Hematopoietic multipotent progenitor cell treated with erythropoietin and hydrocortisone succinate and interleukin-3 and kit ligand, for 4 days (in vitro differentiated cells): Measurements from ENCODE around the gene GRIFIN.

Experiments used
- DNase-seq: peaks from one replicate; pipeline ENCODE4 v3.0.0-alpha.2; 2015

GRIFIN gene, protein sequence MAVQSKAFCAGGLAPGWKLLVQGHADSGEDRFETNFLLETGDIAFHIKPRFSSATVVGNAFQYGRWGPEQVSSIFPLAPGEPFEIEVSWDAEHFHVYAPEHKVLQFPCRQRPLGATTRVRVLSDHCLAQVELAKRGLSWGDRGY

DNA sequence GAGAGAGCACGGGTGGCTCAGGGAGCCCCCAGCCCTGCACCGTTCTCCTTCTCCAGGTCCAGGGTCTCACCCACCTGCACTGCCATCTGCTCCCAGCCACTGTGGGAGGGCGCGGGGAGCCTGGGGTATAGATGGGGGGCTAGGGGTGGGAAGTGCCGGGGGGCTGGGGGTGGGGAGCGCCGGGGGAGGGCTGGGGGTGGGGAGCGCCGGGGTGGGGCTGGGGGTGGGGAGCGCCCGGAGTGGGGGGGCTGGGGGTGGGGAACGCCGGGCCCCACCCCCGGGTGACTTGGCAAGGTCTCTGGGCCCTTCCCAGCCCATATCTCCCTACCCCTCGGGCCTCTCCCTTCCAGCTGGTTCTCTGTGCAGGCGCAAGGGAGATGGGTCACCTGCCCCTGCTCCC is at the start of gene GRIFIN:
Gene GRIFIN, minus strand, starts transcription at position 101 of the 400 bp plus-strand sequence. Its CDS starts 15 bp downstream, at position 86.
- DNase-seq: no peak

DNA sequence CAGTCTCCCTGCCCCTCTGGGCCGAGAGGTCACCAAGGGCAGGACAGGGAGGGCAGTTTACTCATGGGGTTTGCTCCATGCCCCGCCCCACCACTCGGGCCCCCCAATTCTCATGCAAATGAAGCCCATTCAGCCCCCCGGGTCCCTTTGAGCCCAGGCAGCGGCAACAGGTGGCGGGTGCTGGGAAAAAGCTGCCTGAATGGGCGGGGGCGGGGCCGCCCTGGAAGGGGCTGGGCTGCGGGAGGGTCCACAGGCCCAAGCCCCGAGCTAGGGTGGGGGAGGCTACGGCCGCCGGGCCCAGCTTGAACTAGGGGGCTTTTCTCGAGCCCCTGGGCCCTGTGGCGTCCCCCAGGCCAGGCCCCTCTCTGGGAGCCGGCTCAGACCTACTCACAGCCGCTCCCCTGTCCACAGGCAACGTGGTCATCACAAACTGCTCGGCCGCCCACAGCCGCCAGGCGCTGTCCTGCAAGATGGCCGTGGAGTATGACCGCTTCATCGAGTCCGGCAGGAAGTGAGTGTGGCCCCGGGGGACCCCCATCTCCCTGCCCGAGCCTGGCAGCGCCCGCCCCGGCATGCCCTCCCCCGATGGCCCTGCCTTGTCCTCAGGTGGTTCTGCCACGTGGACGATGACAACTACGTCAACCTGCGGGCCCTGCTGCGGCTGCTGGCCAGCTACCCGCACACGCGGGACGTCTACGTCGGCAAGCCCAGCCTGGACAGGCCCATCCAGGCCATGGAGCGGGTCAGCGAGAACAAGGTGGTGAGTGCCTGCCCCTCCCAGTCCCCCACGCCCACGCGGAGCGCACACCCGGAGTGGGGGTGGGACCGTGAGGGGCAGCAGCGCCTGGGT is 48.8 kb upstream of the GRIFIN start:
- DNase-seq: no peak

DNA sequence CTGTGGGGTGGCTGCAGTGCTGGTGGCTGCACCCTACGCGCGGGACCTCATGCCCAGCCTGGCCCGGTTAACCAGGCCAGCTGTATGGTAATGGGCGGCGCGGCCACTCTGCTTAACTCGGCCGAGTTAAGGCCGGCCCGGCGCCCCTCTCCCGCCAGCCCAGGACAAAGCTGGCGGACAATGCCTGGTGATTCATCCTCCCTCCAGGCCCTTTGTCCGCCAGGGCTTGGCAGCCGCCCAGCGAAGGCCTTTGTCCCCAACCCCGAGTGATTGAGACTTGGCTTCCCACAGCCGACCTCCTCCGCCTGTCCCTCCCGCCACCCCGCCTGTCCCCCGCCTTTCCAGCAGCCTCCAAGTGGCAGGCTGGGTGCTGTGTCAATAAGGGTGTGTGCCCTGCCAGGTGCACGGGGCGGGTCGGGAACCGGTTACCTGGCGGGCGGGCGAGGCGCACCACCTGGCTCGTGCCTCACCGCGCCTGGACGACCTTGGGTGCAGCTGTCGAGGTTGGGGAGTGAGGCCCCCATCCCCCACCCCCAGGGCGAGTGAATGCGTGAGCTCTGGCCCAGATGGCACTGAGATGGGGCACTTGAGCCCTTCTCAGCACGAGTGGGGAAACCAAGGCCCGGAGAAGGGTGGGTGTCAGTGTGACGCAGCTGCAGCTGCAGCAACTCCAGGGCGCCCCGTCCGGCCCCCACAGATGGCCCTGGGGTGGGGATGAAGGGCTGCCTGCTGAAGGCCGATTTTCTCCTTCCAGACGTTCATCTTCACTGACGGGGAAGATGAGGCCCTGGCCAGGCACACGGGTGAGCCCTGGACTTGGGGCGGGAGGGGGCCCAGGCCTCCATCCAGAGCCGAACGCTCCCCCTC is 48.0 kb upstream of the GRIFIN start:
- peak; percentile 71 for DNase-seq

DNA sequence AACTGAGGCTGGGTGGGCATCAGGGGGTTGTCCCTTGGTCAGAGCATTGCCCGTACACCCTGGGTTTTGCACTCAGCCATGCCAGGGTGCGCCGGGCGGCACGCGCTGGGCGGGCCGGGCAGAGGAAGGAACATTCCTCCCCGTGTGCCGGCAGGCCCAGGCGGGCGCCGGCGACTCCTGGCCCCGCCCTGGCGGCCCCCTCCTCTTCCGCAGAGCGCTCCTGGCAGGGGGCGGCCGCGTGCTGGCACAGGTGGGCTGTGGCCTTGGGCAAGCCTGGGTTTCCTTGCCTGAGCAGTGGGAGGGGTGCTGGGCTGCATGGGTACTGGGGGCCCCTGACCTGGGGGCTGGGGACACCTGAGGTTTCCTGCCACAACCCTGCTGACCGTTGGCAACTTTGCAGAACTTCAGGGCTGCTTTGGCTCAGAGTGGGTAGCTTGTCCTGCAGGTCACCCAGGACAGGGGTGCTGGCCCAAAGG is 47.3 kb upstream of the GRIFIN start:
- peak; percentile 38 for DNase-seq

DNA sequence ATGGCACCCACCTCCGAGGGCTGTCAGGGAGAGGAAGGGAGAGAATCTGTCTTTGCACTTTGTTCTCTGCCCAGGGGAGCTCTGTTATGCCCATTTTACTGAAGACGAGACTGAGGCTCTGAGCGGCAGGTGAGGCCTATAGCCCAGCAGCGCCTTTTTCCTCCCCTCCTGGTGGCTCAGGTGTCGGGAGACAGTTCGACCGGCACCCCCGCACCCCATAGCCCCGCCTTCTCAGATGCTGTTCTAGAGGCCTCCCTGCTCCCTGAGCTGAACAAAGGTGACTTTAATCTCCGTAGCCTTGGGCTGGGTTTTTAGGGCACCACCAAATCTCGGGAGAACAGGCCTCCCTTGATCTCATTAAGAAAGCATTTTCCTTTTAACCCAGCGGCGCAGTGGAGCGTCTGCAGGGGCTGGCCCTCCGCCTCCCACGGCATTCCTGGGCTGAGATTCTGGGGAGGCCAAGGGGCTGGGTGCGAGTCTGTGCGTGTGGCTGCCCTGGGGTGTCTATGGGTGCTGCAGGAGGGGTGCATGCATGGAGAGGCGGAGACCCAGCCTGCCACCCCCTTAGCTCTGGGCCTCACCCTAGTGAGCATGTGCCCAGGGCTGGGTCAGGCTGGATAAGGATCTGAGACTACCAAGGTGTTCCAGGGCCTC is 46.7 kb upstream of the GRIFIN start:
- DNase-seq: no peak

DNA sequence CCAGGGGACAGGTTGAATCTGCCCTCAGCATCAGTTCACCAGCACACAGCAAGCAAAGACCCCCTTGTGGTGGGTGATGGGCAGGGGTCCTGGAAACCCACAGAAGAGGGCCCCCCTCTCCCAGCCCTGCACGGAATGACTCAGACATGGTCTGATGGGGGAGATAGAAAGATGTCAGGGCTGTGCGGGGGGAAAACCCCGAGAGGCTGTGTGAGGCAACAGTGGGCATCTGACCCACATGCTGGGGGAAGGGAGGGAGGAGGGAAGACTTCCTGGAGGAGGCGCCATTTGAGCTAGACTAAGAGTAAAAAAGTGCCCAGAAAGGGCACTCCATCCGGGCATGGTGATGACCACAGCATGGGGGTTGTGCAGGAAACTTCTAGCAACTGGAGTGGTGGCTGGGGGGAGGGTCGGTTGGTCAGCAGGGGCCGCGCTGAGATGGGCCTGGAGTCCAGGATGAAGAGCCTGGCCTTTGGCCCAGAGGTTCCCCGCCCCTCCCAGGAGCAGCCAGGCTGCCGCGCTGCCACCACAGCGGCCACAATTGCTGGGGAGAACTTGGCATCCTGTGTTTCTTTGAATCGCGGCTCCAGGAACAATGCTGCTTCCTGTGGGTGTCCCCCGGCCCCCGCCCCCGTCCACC is 45.9 kb upstream of the GRIFIN start:
- peak; percentile 86 for DNase-seq

DNA sequence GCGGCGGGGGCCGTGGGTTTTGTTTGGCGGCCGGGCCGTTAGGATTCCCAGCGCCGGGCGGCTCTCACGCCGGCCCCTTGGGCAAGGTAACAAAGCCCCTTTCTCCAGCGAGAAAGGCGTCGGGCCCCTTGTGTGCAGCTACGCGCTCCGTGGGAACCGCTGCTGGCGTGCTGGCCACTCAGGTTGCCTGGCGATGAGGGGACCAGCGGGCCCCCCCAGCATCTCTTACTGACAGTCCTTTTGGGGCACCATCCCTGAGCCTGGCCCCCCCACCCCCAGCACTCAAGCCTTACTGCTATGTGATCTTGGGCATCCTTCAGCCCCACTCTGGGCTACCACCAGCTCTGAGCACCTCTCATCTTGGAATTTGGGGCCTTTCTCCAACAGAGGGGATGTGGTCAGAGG is 45.1 kb upstream of the GRIFIN start:
- DNase-seq: no peak

DNA sequence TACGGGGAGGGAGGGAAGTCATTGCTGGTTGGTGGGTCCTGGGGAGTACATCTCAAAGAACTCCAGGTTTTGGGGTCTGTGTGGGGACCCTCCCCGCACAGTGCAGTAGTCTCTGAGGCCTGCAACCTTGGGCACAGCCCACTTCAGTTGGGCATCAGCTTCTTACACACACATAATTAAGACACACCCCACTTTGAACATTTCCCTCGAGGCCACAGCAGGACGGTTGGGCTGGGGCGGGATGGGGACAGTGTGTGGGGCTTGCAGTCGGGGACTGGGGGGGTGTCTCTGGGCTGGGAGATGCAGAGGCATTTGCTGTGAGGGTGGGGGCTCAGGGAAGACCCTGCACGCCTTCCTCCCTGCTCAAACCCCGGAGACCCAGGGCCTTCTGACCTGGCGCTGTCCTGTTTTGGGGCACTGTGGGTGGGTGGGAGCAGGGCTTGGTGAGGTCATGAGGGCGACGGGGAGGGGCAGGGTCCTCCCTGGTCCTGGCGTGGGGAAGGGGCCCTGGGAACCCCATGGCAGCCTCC is 44.6 kb upstream of the GRIFIN start:
- peak; percentile 67 for DNase-seq

DNA sequence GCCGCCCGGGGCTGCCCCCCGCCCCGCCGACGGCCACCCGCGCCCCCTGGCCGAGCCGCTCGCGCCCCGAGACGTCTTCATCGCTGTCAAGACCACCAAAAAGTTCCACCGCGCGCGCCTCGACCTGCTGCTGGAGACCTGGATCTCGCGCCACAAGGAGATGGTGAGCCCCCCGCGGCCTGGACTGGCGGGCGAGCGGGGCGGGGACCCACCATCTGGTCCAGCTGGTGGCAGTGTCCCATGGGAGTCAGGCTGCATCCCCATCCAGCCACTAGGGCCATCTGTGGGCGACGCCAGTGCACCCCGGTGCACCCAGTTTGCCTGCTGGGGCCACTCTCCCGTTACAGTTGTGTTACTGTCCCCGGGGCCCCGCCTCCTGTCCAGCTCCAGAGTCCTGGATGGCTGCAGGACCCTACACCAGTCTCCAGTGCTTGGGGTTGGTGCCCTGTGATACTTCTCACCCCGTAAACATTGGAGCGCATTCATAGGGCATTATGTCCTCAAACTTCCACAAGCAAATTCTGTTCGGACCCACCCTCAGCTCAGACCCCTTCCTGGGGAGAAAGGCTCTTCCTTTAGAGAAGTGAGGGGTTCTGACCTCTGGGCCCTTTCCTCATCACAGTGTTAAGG is 44.0 kb upstream of the GRIFIN start:
- DNase-seq: peak; percentile 54

DNA sequence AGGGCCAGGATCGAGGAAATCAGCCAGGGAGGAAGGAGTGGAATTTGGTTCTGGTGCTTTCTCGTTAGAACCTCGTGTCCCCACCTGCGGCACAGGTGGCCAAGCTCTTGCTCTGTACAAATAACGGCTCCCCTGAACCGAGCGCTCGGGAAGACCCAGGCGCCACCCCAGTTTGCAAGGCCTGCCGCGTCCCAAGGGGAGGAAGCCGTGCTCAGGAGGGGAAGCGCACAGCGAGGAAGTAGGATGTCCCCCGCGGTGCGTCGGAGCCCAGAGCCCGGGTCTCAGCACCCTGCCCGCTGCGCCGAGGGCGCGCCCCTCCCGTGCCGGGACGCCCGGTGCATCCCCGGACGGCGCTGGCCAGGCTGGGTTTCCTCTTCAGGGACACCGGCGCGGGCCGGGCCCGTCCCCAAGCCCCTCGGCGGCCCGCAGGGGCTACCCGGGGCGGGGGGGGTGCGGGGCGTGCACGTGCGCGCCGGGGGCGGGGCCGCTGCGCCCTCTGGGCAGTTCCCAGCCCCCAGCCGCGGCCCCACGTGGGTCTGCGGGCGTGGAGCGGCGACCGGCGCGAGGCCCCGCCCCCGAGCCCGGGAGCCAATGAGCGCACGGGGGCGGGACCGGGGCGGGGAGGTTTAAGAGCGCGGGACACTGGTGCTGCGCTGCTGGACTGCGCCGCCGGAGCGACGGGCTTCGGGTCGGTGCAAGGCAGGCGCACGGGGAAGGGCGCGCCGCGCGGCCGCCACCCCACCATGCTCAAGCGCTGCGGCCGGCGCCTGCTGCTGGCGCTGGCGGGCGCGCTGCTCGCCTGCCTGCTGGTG is 43.1 kb upstream of the GRIFIN start, which contains the start of gene LFNG:
Gene LFNG, plus strand, starts transcription at position 656 of the 812 bp plus-strand sequence. Its CDS starts 88 bp downstream, at position 744.
- DNase-seq: peak; percentile 96

DNA sequence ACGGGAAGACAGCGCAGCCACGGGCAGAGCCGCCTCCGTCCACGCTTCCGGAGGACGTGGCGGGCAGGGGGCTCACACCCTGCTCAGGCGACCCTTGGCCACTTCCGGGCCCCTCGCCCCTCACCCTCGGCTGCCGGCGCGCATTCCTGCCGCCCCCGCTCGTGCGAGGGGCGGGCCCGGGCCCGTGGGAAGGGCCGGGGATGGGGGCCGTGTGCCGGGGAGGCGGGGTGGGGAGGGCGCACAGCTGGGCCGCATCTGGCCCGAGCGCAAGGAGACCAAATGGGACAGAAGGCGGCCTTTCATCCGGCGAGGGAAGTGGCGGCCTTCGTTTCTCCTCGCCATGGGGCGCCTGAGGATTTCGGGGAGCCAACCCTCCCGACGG is 42.5 kb upstream of the GRIFIN start:
- DNase-seq: peak; percentile 25

DNA sequence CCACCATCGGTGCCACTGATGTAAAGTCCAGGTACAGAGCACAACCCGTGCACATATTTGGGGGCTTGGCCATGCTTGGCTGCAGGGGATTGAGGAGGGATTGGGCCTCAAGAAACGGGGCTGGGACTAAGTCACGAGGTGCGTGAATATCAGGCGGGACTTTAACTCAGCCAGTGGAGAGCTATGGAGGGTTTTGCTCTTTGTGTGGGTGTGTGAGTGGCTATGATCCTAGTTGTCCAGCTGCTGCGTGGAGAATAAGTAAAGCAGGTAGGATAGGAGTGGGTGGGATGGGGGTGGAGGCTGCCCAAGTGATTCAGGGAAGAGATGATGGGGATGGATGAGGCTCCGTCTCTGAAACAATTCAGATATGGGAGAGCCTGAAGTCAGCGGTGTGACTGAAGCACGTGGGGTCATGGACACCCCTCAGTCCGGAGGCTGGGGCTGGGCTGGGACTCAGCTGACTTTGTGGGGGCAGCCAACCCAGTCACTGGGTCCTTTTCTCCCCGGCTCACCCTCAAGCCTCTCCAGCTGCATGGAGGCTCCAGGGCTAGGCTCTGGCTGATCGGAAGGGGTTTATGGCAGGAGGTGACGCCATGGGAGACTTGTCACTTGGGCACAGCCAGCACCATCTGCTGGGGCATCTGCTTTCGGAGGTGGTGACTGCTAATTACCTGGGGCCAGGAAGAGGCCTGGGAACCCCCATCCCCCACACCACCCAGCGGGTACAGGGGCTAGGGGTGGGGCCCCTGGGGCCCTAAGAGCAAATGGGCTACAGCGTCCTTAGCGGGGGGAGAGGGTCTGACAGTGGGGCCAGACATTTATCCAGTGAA is 41.7 kb upstream of the GRIFIN start:
- no peak for DNase-seq

DNA sequence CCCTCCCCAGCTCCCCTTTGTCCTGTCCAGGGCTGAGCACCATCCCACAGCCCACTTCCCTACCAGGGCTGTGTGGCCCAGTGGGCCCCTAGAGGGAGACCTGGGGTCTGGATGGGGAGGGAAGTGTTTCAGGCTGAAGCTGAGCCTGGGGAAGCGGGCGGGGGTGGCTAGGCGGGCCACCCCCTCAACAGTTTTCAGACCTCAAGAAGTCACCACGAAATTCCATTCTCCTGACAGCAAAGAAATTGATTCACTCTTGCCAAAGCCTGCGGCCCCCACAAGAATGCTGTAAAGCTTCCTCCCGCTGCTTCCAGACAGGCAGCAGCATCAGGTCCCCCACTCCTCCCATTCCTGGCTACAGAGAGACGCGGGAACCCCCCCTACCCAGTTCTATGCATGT is 40.8 kb upstream of the GRIFIN start:
- no peak for DNase-seq

DNA sequence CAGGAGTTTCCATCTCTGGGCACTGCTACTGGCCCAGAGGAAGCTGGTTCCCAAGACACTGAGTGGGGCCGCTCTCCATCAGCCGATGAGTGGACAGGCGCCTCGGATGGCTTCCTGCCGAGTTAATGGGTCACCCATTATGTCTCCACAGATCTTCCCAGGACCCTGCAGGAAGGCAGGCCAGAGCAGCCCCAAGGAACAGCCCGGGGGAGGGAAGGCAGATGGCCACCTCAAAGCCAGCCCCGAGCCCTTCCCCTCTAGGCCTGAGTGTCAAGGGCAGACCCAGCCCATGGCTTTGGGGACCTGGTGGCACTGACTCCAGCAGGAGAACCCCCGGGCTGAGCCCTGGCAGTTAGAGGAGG is 40.0 kb upstream of the GRIFIN start:
- DNase-seq: no peak

DNA sequence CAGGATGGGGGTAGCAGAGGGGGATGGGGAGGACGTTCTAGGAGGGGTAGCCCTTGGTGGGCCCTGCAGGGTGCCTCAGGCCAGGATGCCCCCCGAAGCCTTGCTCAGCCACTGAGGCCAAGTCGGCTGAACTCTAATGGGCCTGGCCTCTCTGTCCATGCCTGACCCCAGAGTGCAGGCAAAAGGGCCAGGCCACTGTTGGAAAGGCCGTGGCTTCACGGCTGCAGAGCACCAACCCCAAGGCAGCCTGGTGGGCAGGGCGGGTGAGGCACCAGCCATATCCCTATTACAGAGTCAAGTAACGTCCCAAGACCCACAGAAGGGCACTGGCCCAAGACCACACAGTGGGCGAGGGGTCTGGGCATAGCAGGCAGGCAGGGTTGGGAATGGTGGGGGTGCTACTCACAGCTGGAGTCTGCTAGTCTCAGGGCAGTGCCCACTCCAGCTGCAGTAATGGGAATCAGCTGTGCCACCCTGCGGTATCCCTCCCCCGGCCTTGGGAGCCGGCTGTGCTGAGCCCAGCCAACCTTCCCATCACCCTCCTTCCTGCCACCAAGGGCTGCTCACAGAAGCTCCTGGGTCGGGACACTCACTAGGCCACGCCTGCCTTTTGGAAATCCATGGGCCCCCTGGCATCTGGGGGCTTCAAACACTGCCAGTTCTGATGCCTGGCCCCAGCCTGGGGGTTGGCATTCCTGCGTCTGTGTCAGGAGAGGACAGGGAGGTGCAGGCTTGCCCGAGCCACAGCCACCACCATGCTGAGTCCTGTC is 39.4 kb upstream of the GRIFIN start:
- no peak for DNase-seq

DNA sequence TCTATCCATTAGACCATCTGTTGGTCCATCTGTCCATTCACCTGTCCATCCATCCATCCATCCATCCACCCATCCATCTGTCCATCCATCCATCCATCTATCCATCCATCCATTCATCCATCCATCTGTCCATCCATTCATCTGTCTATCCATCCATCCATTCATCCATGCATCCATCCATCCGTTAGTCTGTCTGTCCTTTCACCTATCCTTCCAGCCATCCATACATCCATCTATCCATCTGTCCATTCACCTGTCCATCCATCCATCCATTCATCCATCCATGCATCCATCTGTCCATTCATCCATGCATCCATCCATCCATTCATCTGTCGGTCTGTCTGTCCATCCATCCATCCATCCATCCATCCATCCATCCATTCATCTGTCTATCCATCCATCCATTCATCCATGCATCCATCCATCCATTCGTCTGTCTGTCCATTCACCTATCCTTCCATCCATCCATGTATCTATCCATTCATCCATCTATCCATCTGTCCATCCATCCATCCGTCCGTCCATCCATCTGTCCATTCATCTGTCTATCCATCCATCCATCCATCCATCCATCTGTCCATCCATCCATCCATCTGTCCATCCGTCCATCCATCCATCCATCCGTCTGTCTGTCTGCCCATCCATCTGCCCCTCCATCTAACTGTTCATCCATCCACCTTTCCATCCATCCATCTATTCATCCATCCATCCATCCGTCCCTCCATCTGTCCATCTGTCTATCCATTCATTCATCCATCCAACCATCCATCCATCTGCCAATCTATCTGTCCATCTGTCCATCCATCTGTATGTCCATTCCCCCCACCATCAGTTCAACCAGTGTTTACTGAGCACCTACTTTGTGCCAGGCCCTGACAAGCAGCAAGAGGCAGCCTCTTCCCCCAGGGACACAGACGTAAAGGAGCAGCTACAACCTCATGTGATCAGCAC is 38.5 kb upstream of the GRIFIN start:
- DNase-seq: no peak

DNA sequence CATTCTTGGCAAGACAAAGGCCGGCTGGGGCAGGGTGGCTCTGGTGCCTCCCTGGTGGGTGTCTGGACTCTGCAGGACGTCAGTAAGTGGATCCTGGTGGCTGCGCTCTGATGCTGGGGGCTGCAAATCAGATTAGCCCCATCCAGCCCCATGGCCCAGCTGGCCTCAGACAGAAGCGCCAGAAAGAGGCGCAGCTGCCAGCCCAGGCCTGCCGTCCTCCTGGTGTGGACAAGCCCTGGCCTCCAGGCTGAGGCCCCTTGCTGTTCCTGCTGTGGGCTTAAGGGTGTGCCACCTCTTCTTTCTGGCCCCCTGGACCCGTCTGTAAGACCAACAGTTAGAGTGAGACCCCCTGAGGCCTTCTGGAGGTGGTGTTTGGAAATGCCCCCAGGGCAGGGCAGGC is 37.5 kb upstream of the GRIFIN start:
- no peak for DNase-seq

DNA sequence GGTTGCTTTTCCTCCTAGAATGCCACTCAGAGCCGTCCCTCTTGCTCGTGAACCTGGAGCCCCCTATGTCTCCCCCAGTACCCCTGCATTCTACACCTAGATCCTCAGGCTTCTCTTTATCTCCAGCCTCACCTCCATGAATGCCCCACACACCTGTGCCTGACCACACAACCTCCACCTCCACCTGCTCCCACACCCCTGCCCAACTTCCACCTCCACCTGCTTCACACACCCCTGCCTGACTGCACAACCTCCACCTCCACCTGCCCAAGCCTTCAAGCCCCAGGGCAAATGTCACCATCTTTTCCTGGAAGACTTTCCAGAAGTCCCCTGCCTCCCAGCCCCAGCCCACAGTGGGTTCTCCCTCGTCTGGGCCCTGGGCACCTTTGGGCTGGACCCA is 36.5 kb upstream of the GRIFIN start:
- DNase-seq: no peak
